ENCODE measurements around the gene IP6K3.

IP6K3 gene

GRCh38 chr6:33720998-33721397 lies 25.7 kb downstream of the IP6K3 start:
- DNase-seq, result no peak

GRCh38 chr6:33719326-33719987 lies 27.2 kb downstream of the IP6K3 start:
- no peak for DNase-seq

- no peak for DNase-seq
These were observed 28.0 kb downstream of the IP6K3 start for GRCh38 chr6:33718713-33719112.

GRCh38 chr6:33717934-33718455 lies 28.7 kb downstream of the IP6K3 start:
- no peak for DNase-seq

- DNase-seq, result no peak
These were observed 29.6 kb downstream of the IP6K3 start for GRCh38 chr6:33716890-33717632.

- DNase-seq, result no peak
These were observed 30.3 kb downstream of the IP6K3 start for GRCh38 chr6:33716379-33716778.

- peak; percentile 47 for DNase-seq
These were observed 32.2 kb downstream of the IP6K3 start for GRCh38 chr6:33714385-33715040.

GRCh38 chr6:33713786-33714185 lies 32.9 kb downstream of the IP6K3 start:
- DNase-seq, result no peak

- DNase-seq, result no peak
These were observed 33.8 kb downstream of the IP6K3 start for GRCh38 chr6:33712914-33713313.

GRCh38 chr6:33711140-33712129 lies 35.3 kb downstream of the IP6K3 start, which contains the start of gene UQCC2:
TSS of gene UQCC2 (minus strand) at chr6:33711700. CDS start at chr6:33711686, 14 bp downstream.
- DNase-seq, result peak; percentile 96

GRCh38 chr6:33710296-33711121 lies 36.2 kb downstream of the IP6K3 start:
- DNase-seq, result no peak

- no peak for DNase-seq
These were observed 37.0 kb downstream of the IP6K3 start for GRCh38 chr6:33709605-33710295.

- DNase-seq, result no peak
These were observed 38.0 kb downstream of the IP6K3 start for GRCh38 chr6:33708516-33709204.

- DNase-seq, result no peak
These were observed 38.9 kb downstream of the IP6K3 start for GRCh38 chr6:33707771-33708170.

- no peak for DNase-seq
These were observed 40.6 kb downstream of the IP6K3 start for GRCh38 chr6:33705955-33706725.

- DNase-seq, result no peak
These were observed 41.3 kb downstream of the IP6K3 start for GRCh38 chr6:33705268-33705885.

GRCh38 chr6:33704215-33705066 lies 42.3 kb downstream of the IP6K3 start:
- DNase-seq, result no peak
